K562 (cell line): Measurements from ENCODE around the gene NCOR2. TPM values are rescaled to one million over a fixed set of nuclear protein-coding genes. Genes with fewer than 3 reads are reported as not detected.
A peak's percentile ranks its signal among the peaks of the same experiment; 100 is the strongest.

ENCODE experiments used
- ADNP ChIP-seq: fragments of 200-800 bp; sonication (Bioruptor generic); IDR thresholded peaks from 2 replicates; pipeline ENCODE4 v1.6.1; 2016; ENCODE audit warnings: missing genetic modification characterization, missing compliant biosample characterization
- FOXJ2 ChIP-seq: fragments of 200-800 bp; sonication (Bioruptor generic); IDR thresholded peaks from 2 replicates; pipeline ENCODE4 v1.6.1; 2016; ENCODE audit warnings: missing genetic modification characterization, missing compliant biosample characterization
- HCFC1 ChIP-seq: IDR thresholded peaks from 2 replicates; pipeline ENCODE4 v1.6.1; 2012; ENCODE audit warnings: low read depth, low read length, improper control_type of control experiment
- HDAC3 ChIP-seq: fragments of 450-650 bp; IDR thresholded peaks from 2 replicates; pipeline ENCODE4 v1.6.1; 2018; ENCODE audit warnings: borderline replicate concordance, mild to moderate bottlenecking, moderate library complexity; ENCODE audit not compliant: partially characterized antibody
- MCM2 ChIP-seq: fragments of 450-650 bp; IDR thresholded peaks from 2 replicates; pipeline ENCODE4 v1.6.1; 2017; ENCODE audit warnings: low read depth, mild to moderate bottlenecking
- SAP30 ChIP-seq: fragments of 200-600 bp; sonication (generic); IDR thresholded peaks from 2 replicates; pipeline ENCODE4 v1.6.1; 2012; ENCODE audit warnings: borderline replicate concordance, low read depth, mild to moderate bottlenecking, moderate library complexity, low read length, control low read depth, inconsistent platforms; ENCODE audit not compliant: insufficient read depth, poor library complexity, severe bottlenecking
- SMARCA5 ChIP-seq: fragments of 450-650 bp; IDR thresholded peaks from 2 replicates; pipeline ENCODE4 v1.6.1; 2016
- TAL1 ChIP-seq: fragments of 450-650 bp; IDR thresholded peaks from 2 replicates; pipeline ENCODE4 v1.6.1; 2016; ENCODE audit warnings: mild to moderate bottlenecking
- ZBTB1 ChIP-seq: sonication (generic); formaldehyde crosslinking; IDR thresholded peaks from 2 replicates; pipeline ENCODE4 v1.8.1; 2023; ENCODE audit warnings: missing genetic modification reagents, low read depth, mild to moderate bottlenecking, borderline replicate concordance
- ZEB2 ChIP-seq: fragments of 450-650 bp; IDR thresholded peaks from 2 replicates; pipeline ENCODE4 v1.6.1; 2016
- ZFP36 ChIP-seq: fragments of 150-350 bp; IDR thresholded peaks from 2 replicates; pipeline ENCODE4 v1.6.1; 2018; ENCODE audit warnings: low read length, low read depth; ENCODE audit not compliant: partially characterized antibody
- ZNF699 ChIP-seq: fragments of 250-450 bp; sonication (Bioruptor Pico); IDR thresholded peaks from 2 replicates; pipeline ENCODE4 v1.8.0; 2021; ENCODE audit warnings: mild to moderate bottlenecking, moderate library complexity; ENCODE audit not compliant: insufficient replicate concordance
- polyA plus RNA-seq, 8 experiments: library from polyadenylated mRNA; depleted of rRNA in 4 of 8; stranded (reverse) in 5 of 8; unstranded in 3 of 8; fragments of >200 nt; fragmentation: Nextera tagmentation in 2 of 8; fragmentation: Illumina TruSeq in 1 of 8; extraction: Ambion mirVana in 2 of 8; extraction: Trizol in 1 of 8; gene quantifications; 2 replicates each; pipeline versions ENCODE4 v1.2.1 to v1.2.3, GENCODE V29; 2011 to 2014; ENCODE audit warnings: inconsistent platforms in 1 of 8, missing spikeins in 1 of 8
- total RNA-seq, 7 experiments: library from RNA; depleted of rRNA in 6 of 7; stranded (reverse); fragments of >200 nt in 6 of 7; fragmentation: Illumina TruSeq in 2 of 7; extraction: Trizol in 2 of 7; gene quantifications; 2 replicates each; pipeline versions ENCODE4 v1.2.1 to v1.2.3, GENCODE V29; 2011 to 2021; ENCODE audit warnings: low replicate concordance in 1 of 7
- TF ChIP-seq, protein P1 (sequence below): fragments of 250-450 bp; sonication (Bioruptor Pico); IDR thresholded peaks from 2 replicates; pipeline ENCODE4 v1.8.0; 2022; ENCODE audit warnings: inconsistent platforms, mild to moderate bottlenecking, moderate library complexity, borderline replicate concordance

The NCOR2 gene
- total and polyA plus RNA-seq, 9 of the 15 experiments (the other 6 are each of a cell fraction or from before 2014, with no cell fraction given): 0.18 to 126 (median 8.4) TPM

DNA sequence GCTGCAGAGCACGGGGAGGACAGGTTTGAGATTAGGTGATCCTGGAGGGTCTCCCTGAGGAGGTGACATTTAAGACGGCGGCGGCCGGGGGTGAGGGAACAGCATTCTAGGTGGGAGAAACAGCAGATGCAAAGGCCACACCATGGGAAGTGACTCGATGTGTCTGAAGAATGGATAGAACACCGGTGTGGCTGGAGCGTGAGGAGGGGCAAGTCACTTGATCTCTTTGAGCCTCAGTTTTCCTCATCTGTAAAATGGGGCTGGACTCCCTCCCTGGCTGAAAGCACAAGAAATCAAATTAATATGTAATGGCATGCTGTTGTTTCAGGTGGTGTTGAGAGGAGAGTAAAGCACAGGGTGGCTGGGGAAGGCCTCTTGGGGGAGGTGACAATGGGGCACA lies 10.0 kb upstream of the NCOR2 start (continued):
- TF ChIP-seq ZBTB1 (CRISPR knock-in tag): no peak
- TF ChIP-seq TAL1: no peak
- TF ChIP-seq SMARCA5: peak; percentile 54; the same call in 1 of the 2 replicates
- peak; percentile 59; the same call in 1 of the 2 replicates for TF ChIP-seq ADNP
- TF ChIP-seq ZFP36: peak; percentile 21
- TF ChIP-seq FOXJ2 (tag): no peak
- TF ChIP-seq, protein P1, sequence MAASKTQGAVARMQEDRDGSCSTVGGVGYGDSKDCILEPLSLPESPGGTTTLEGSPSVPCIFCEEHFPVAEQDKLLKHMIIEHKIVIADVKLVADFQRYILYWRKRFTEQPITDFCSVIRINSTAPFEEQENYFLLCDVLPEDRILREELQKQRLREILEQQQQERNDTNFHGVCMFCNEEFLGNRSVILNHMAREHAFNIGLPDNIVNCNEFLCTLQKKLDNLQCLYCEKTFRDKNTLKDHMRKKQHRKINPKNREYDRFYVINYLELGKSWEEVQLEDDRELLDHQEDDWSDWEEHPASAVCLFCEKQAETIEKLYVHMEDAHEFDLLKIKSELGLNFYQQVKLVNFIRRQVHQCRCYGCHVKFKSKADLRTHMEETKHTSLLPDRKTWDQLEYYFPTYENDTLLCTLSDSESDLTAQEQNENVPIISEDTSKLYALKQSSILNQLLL (CRISPR knock-in tag): no peak
- TF ChIP-seq HDAC3: no peak
- TF ChIP-seq ZEB2: no peak
- no peak for TF ChIP-seq ZNF699 (CRISPR knock-in tag)
- no peak for TF ChIP-seq SAP30
- TF ChIP-seq MCM2: no peak
- no peak for TF ChIP-seq HCFC1
